ENCODE results near the gene PLAAT2. TPM values are rescaled to one million over a fixed set of nuclear protein-coding genes. Genes with fewer than 3 reads are reported as not detected.
"Not testable (repeated sequence)": the region's sequence is repeated elsewhere in the genome, so short reads cannot be mapped to it uniquely, and the experiment has no call there.

The PLAAT2 gene
- total and polyA plus RNA-seq, 10 donors = 0.16 to 1.3 (median 0.18) TPM; not detected in 7

GRCh38 chr11:63532117-63532516 is 31.1 kb downstream of the PLAAT2 start:
- Histone ChIP-seq H3K27ac (peak overlapping the region in 6 of 8 donors; percentile 45 to 87 (median 62)), H3K36me3 (no peaks in the 10 kb centered on the region), H3K4me1 (peaks cover 16 to 80% (median 52%) of the 10 kb centered on the region in 6 donors), H3K9me3 (no peaks in the 10 kb centered on the region), H3K4me3 (no peak overlapping the region), H3K27me3 (replicated peaks in 1 of 7) (no peaks in the 10 kb centered on the region)
- 54 to 74% (median 61%) methylated on average over 2 of the region's 2 CpGs for WGBS, 5 donors
- no peak for DNase-seq
- intact Hi-C loops (cut with DNase I; ENCODE audit: low total_unique reads) = no loop called here
- TF ChIP-seq POLR2A (IDR thresholded peaks at IDR 0.05) = no peak
- no peak for TF ChIP-seq CTCF (IDR thresholded peaks at IDR 0.05 in 8 of 11, conservative IDR thresholded peaks at IDR 0.05 in 3 of 11)

- TF ChIP-seq POLR2AphosphoS5 (IDR thresholded peaks at IDR 0.05) = peak in 1 of 3 donors; percentile 75
- H3K9me3 ChIP-seq; H3K36me3 ChIP-seq; H3K27me3 ChIP-seq (replicated peaks in 1 of 7); intact Hi-C loops (cut with DNase I; ENCODE audit: low total_unique reads): not testable (repeated sequence)
- Histone ChIP-seq H3K4me1 (peaks cover 15 to 71% (median 44%) of the 10 kb centered on the region in 6 donors), H3K27ac (peak overlapping the region in 7 of 8 donors; percentile 36 to 87 (median 61)), H3K4me3 (peak overlapping the region in 1 of 8 donors; percentile 36)
- DNase-seq = peak; percentile 66
- 58 to 66% (median 60%) methylated on average over 4 to 5 of the region's 6 CpGs for WGBS, 5 donors
Measured at GRCh38 chr11:63531074-63531792, 31.9 kb downstream of the PLAAT2 start.

DNA sequence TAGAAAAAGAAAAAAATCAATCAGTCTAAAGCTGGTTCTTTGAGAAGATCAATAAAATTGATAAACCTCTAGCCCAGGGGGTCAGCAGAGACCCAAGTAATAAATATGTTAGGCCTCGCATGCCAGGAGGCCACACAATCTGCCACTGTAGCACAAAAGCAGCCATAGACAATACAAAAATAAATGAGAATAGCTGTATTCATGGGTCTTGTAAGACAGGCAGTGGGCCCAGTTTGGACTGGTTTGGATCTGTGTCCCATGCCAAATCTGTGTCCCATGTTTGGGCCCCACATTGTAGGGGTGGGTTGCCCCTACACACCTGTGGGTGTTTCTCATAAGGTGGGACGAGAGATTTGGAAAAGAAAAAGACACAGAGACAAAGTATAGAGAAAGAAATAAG is 33.2 kb downstream of the PLAAT2 start:
- WGBS, 5 donors = 93 to 99% (median 94%) methylated on average over 2 of the region's 2 CpGs
- Histone ChIP-seq H3K4me1 (peaks cover 8 to 59% (median 33%) of the 10 kb centered on the region in 6 donors), H3K27me3 (replicated peaks in 1 of 7) (no peaks in the 10 kb centered on the region), H3K9me3 (no peaks in the 10 kb centered on the region), H3K27ac (no peak overlapping the region), H3K36me3 (no peaks in the 10 kb centered on the region), H3K4me3 (no peak overlapping the region)
- no peak for DNase-seq
- intact Hi-C loops (cut with DNase I; ENCODE audit: low total_unique reads) = no loop called here
- TF ChIP-seq POLR2A (IDR thresholded peaks at IDR 0.05) (no peak), CTCF (IDR thresholded peaks at IDR 0.05 in 8 of 11, conservative IDR thresholded peaks at IDR 0.05 in 3 of 11) (no peak), POLR2AphosphoS5 (IDR thresholded peaks at IDR 0.05) (no peak)

DNA sequence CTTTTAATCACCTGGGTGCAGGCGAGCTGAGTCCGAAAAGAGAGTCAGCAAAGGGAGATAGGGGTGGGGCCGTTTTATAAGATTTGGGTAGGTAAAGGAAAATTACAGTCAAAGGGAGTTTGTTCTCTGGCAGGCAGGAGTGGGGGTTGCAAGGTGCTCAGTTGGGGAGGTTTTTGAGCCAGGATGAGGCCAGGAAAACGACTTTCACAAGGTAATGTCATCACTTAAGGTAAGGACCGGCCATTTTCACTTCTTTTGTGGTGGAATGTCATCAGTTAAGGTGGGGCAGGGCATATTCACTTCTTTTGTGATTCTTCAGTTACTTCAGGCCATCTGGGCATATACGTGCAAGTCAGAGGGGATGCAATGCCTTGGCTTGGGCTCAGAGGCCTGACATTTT is 33.8 kb downstream of the PLAAT2 start:
- H3K27ac ChIP-seq; H3K4me3 ChIP-seq; H3K27me3 ChIP-seq (replicated peaks in 1 of 7); H3K36me3 ChIP-seq; intact Hi-C loops (cut with DNase I; ENCODE audit: low total_unique reads); H3K9me3 ChIP-seq; DNase-seq: not testable (repeated sequence)
- 76 to 94% (median 82%) methylated on average over 6 of the region's 6 CpGs for WGBS, 5 donors
- peaks cover 8 to 52% (median 28%) of the 10 kb centered on the region in 6 donors for H3K4me1 ChIP-seq

DNA sequence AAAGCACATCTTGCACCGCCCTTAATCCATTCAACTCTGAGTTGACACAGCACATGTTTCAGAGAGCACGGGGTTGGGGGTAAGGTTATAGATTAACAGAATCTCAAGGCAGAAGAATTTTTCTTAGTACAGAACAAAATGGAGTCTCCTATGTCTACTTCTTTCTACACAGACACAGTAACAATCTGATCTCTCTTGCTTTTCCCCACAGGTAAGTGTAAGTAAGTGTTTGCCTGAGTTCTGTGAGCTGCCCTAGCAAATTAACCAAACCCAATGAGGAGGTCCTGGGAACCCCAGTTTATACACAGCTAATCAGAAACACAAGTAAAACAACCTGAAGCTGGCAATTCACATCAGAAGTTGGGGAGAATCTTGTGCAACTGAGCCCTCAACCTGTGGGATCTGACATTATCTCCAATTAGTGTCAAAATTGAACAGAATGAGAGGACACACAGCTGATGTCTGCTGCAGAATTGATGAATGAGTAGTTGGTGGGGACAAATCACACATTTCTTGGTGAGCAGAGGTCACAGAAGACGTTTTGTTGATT is 34.4 kb downstream of the PLAAT2 start:
- 73 to 87% (median 81%) methylated on average over 1 of the region's 3 CpGs for WGBS, 5 donors
- not testable (repeated sequence) for H3K27ac ChIP-seq

GRCh38 chr11:63528156-63528555 is 35.0 kb downstream of the PLAAT2 start:
- WGBS, 5 donors = 14 to 36% (median 23%) methylated on average over 6 to 8 of the region's 11 CpGs
- peaks cover 8 to 40% (median 20%) of the 10 kb centered on the region in 6 donors for H3K4me1 ChIP-seq
- intact Hi-C loops (cut with DNase I; ENCODE audit: low total_unique reads); H3K27me3 ChIP-seq (replicated peaks in 1 of 7); H3K36me3 ChIP-seq; DNase-seq; H3K27ac ChIP-seq; H3K4me3 ChIP-seq; H3K9me3 ChIP-seq: not testable (repeated sequence)

More for the DNA sequence above, 34.4 kb downstream of the PLAAT2 start:
- H3K4me3 ChIP-seq; H3K27me3 ChIP-seq (replicated peaks in 1 of 7); H3K36me3 ChIP-seq; intact Hi-C loops (cut with DNase I; ENCODE audit: low total_unique reads); H3K9me3 ChIP-seq; DNase-seq: not testable (repeated sequence)
- peaks cover 8 to 46% (median 25%) of the 10 kb centered on the region in 6 donors for H3K4me1 ChIP-seq

All from spleen (tissue), 11 donors.